ENCODE data around the gene TMEM81.

TMEM81 gene

GRCh38 chr1:205102404-205102803 is 18.1 kb upstream of the TMEM81 start:
- TF ChIP-seq CTCF (conservative IDR thresholded peaks at IDR 0.05): no peak
- H3K27ac ChIP-seq: no peak overlapping the region

DNA sequence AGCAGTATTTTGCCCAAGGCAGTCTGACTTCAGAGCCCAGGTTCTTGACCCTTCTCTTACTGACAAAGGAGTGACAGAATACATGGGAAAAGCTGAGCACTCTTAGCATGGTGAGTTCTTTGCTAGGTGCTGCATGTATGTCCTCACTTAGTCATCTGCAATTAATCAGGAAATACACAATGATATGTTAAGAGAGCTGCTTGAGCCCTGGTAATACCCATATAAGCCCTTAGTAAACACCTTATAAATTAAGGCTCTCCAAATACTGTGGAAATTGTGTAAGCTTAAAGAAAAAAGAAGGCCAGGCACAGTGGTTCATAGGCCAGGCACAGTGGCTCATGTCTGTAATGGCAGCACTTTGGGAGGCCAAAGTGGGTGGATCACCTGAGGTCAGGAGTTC is 14.0 kb upstream of the TMEM81 start:
- no peak for TF ChIP-seq CTCF (conservative IDR thresholded peaks at IDR 0.05)
- H3K27ac ChIP-seq: no peak overlapping the region

- TF ChIP-seq CTCF (conservative IDR thresholded peaks at IDR 0.05): no peak
- no peak overlapping the region for H3K27ac ChIP-seq
Measured at GRCh38 chr1:205095422-205095821, 11.2 kb upstream of the TMEM81 start.

- no peak overlapping the region for H3K27ac ChIP-seq
- no peak for TF ChIP-seq CTCF (conservative IDR thresholded peaks at IDR 0.05)
Measured at GRCh38 chr1:205091043-205091740, 6.9 kb upstream of the TMEM81 start.

- H3K27ac ChIP-seq: no peak overlapping the region
- no peak for TF ChIP-seq CTCF (conservative IDR thresholded peaks at IDR 0.05)
Measured at GRCh38 chr1:205088341-205088740, 4.1 kb upstream of the TMEM81 start.

- H3K27ac ChIP-seq: no peak overlapping the region
- no peak for TF ChIP-seq CTCF (conservative IDR thresholded peaks at IDR 0.05)
Measured at GRCh38 chr1:205082431-205082830, 1.8 kb downstream of the TMEM81 start.

DNA sequence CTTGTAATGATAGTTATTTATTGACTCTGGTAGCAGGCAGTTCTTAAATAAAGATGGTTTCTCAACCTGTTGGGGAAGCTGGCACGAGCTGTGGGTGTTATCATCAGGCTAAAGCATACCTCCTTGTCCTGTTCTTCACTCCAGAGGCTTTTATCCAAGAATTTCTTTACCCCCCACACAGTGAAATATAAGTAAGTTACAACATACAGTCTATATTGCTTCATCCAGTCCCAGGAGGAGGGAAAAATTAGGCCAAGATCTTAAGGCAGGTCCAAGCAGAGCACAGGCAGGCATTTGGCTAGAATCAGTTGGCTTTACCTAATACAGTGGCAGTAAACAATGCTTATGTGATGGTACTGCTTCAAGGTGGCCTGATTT is 6.3 kb downstream of the TMEM81 start:
- no peak for TF ChIP-seq CTCF (conservative IDR thresholded peaks at IDR 0.05)
- H3K27ac ChIP-seq: no peak overlapping the region

All from VCaP (cell line).